Colonic mucosa (tissue), 4 donors: ENCODE results near the gene ABHD2. TPM values are rescaled to one million over a fixed set of nuclear protein-coding genes. Genes with fewer than 3 reads are reported as not detected.

Experiments used
- DNase-seq: peaks from one replicate; pipeline ENCODE4 v3.0.0-alpha.2; 2020
- H3K27ac ChIP-seq: fragments of 200-600 bp; one replicate; pipeline ENCODE4 v1.8.0; 2021
- H3K27me3 ChIP-seq: fragments of 200-600 bp; one replicate; pipeline ENCODE4 v1.8.0; 2021
- H3K36me3 ChIP-seq: fragments of 200-600 bp; one replicate; pipeline ENCODE4 v1.8.0; 2021
- H3K4me1 ChIP-seq: fragments of 200-600 bp; one replicate; pipeline ENCODE4 v1.8.0; 2021; ENCODE audit warnings: mild to moderate bottlenecking
- H3K4me3 ChIP-seq: fragments of 200-600 bp; one replicate; pipeline ENCODE4 v1.8.0; 2021
- H3K9ac ChIP-seq, 2 donors: one replicate each; pipeline ENCODE4 v1.7.0; 2013; ENCODE audit warnings: control low read depth in 2 of 2, low read depth in 2 of 2, low read length in 2 of 2
- H3K9me3 ChIP-seq: fragments of 200-600 bp; one replicate; pipeline ENCODE4 v1.8.0; 2021
- intact Hi-C: fragments of 100-400 bp; cut with DNase I; formaldehyde crosslinking; loops from one replicate; pipeline ENCODE4 v1.14.1; 2022
- total RNA-seq, 2 donors: library from RNA; stranded (reverse); fragmentation: NEBNext Ultra II Directional in 1 of 2; extraction: Animal tissue kit (Norgen Biotek cat#: 25700) in 1 of 2; gene quantifications; one replicate each; pipeline ENCODE4 v1.2.1, GENCODE V29; 2021
- TF ChIP-seq, protein P1 (sequence below): fragments of 200-600 bp; IDR thresholded peaks from one replicate; pipeline ENCODE4 v1.8.0; 2022; ENCODE audit warnings: antibody characterized with exemption, mild to moderate bottlenecking
- donor health status: healthy.
- donor health status: DM: no; HTN: no; CAD: no.
- donor health status: DM: no; HTN: no; CAD: no.

Gene ABHD2
- total RNA-seq, 2 donors from 2014 or later: 71.5 to 86.7 TPM

DNA sequence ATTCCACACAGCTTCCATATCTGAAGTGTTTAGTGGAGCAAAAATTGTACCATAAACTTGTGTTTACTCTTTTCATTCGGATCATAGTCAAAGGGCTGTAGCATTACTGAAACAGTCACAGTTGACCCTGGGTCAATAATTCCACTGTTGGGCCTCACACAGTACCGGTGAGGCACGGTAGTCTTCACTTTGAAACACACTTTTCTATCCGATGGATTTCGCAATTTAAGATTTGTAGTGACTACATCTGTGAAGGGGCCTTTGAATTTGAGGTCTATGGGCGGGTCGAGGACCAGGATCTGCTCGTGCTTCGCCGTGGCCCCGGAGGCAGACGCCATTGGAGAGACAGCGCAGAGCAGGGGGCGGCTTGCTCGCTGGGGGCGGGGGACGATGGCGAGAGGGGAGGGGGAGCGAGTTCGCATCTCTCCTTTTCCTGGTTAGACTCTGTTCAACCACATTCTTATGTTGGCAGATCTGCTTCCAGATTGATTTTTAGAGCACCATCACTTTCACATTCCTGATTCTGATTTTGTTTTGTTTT lies 113.3 kb downstream of the ABHD2 start:
- no peaks in the 10 kb centered on the region for H3K9me3 ChIP-seq
- H3K4me3 ChIP-seq: no peak overlapping the region
- no peak overlapping the region for H3K27ac ChIP-seq
- peaks cover 8% of the 10 kb centered on the region for H3K4me1 ChIP-seq
- intact Hi-C loops: no loop called here
- DNase-seq: no peak
- TF ChIP-seq, protein P1, sequence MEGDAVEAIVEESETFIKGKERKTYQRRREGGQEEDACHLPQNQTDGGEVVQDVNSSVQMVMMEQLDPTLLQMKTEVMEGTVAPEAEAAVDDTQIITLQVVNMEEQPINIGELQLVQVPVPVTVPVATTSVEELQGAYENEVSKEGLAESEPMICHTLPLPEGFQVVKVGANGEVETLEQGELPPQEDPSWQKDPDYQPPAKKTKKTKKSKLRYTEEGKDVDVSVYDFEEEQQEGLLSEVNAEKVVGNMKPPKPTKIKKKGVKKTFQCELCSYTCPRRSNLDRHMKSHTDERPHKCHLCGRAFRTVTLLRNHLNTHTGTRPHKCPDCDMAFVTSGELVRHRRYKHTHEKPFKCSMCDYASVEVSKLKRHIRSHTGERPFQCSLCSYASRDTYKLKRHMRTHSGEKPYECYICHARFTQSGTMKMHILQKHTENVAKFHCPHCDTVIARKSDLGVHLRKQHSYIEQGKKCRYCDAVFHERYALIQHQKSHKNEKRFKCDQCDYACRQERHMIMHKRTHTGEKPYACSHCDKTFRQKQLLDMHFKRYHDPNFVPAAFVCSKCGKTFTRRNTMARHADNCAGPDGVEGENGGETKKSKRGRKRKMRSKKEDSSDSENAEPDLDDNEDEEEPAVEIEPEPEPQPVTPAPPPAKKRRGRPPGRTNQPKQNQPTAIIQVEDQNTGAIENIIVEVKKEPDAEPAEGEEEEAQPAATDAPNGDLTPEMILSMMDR: no peak
- no peaks in the 10 kb centered on the region for H3K27me3 ChIP-seq
- H3K9ac ChIP-seq: no peak overlapping the region
- H3K36me3 ChIP-seq: no peaks in the 10 kb centered on the region

DNA sequence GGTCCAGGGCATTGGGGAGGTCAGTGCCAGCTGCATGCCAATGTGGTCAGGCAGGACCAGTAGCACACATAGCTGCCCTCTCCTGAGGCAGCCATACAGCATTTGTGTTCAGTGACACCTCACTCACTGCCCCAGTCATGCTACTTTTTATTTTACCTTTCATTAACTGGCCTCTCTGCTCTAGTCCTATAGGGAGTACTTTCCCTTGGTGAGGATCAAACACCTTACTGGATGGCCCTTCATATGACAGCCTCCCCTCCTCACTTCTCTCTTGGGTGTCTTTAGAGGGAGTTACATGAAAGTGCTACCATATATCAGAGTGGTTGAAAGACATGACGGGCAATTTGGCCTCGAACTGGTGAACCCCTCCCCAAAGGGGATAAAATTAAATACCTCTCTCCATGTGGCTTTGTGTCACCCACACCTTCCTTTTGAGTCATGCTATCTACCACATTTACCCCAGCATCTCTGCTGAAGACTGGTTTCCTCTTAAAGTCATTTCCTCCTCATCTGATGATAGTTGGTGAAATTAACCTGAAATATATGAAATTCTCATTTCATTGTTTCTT lies 115.5 kb downstream of the ABHD2 start:
- no peak overlapping the region for H3K4me3 ChIP-seq
- no peaks in the 10 kb centered on the region for H3K36me3 ChIP-seq
- no peak for DNase-seq
- TF ChIP-seq, protein P1: no peak
- no peak overlapping the region for H3K27ac ChIP-seq
- H3K4me1 ChIP-seq: no peaks in the 10 kb centered on the region
- no peak overlapping the region for H3K9ac ChIP-seq
- intact Hi-C loops: no loop called here
- H3K27me3 ChIP-seq: no peaks in the 10 kb centered on the region
- H3K9me3 ChIP-seq: no peaks in the 10 kb centered on the region

DNA sequence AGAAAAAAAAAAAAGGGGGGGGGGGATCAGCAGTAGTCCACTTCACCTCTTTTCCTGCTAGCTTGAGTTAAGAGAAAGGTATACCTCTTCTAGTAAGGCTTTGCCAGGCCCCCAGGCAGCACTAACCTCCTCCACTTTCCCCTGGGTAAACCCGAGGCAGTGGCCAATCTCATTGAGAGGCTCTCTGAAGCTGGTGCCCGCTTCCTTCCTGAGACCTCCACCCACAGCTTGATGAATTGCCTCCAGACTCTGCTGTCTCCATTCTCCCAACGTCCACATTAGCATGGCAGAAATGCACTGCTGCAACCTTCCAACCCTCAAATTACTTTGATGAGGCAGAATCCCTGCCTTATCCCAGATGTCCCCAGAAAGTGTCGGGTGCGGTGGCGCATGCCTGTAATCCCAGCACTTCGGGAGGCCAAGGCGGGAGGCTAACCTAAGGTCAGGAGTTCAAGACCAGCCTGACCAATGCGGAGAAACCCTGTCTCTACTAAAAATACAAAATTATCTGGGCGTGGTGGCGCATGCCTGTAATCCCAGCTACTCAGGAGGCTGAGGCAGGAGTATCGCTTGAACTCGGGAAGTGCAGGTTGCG lies 117.8 kb downstream of the ABHD2 start:
- Histone ChIP-seq H3K4me1 (no peaks in the 10 kb centered on the region), H3K9ac (no peak overlapping the region), H3K27me3 (no peaks in the 10 kb centered on the region), H3K36me3 (no peaks in the 10 kb centered on the region), H3K4me3 (no peak overlapping the region), H3K9me3 (no peaks in the 10 kb centered on the region), H3K27ac (no peak overlapping the region)
- intact Hi-C loops: loop anchor here (5.0 kb wide), 2 partner anchors 36 to 91 kb away; partner anchors contain the start of gene FANCI
- TF ChIP-seq, protein P1: no peak
- no peak for DNase-seq

DNA sequence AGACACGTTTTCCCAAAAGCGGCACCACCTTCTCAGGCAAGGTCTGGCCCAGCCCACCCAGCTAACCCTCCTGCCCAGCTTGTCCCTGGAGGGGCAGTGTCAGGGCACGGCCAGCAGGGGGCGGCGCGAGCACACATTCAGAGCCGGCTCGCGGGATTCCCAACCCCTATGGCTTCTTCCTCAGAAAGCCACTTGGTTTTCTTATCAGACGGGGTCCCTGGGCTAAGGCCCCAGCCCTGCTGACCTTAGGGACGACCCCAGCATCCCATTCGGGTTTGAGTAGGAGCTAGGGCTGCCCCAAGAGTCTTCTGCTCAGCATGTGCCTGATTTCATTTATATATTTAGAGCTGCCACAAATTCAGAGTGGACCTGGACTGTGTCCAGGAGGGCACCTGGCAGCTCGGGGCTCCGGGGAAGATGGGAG lies 118.7 kb downstream of the ABHD2 start:
- no peak overlapping the region for H3K27ac ChIP-seq
- no peaks in the 10 kb centered on the region for H3K9me3 ChIP-seq
- intact Hi-C loops: loop anchor here (5.0 kb wide), 2 partner anchors 35 to 90 kb away; partner anchors contain the start of gene FANCI
- H3K4me1 ChIP-seq: no peaks in the 10 kb centered on the region
- no peak overlapping the region for H3K4me3 ChIP-seq
- TF ChIP-seq, protein P1: peak; percentile 98
- H3K9ac ChIP-seq: no peak overlapping the region
- peak; percentile 78 for DNase-seq
- H3K27me3 ChIP-seq: no peaks in the 10 kb centered on the region
- H3K36me3 ChIP-seq: no peaks in the 10 kb centered on the region

DNA sequence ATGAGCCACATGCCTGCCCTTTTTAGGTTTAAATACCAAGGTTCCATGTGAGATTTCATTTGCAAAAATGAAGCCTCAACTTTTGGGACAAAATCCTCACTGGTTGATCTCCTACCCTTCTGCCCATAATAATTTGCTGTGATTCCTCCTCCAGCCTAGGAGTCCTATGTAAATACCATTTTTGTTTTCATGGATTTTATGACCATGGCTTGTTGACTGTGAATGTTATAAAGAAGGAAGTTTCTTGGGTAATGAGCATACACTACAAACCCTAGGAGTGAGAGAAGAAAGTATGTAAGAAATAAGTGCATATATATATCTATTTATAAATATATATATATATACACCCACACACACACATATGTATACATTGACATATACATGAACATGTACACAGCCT lies 120.0 kb downstream of the ABHD2 start:
- no peak overlapping the region for H3K27ac ChIP-seq
- intact Hi-C loops: loop anchor here (5.0 kb wide), 2 partner anchors 34 to 89 kb away; partner anchors contain the start of gene FANCI
- H3K9ac ChIP-seq: no peak overlapping the region
- H3K27me3 ChIP-seq: no peaks in the 10 kb centered on the region
- no peak overlapping the region for H3K4me3 ChIP-seq
- no peak for DNase-seq
- no peaks in the 10 kb centered on the region for H3K36me3 ChIP-seq
- no peaks in the 10 kb centered on the region for H3K9me3 ChIP-seq
- H3K4me1 ChIP-seq: no peaks in the 10 kb centered on the region
- TF ChIP-seq, protein P1: no peak
